GM10847 (cell line): ENCODE data around the gene CDC42BPB.

Experiments
- POLR2A ChIP-seq: IDR thresholded peaks from 2 replicates; pipeline ENCODE4 v1.6.1; 2011; ENCODE audit not compliant: insufficient read length; ENCODE audit errors: extremely low read depth

The CDC42BPB gene

DNA sequence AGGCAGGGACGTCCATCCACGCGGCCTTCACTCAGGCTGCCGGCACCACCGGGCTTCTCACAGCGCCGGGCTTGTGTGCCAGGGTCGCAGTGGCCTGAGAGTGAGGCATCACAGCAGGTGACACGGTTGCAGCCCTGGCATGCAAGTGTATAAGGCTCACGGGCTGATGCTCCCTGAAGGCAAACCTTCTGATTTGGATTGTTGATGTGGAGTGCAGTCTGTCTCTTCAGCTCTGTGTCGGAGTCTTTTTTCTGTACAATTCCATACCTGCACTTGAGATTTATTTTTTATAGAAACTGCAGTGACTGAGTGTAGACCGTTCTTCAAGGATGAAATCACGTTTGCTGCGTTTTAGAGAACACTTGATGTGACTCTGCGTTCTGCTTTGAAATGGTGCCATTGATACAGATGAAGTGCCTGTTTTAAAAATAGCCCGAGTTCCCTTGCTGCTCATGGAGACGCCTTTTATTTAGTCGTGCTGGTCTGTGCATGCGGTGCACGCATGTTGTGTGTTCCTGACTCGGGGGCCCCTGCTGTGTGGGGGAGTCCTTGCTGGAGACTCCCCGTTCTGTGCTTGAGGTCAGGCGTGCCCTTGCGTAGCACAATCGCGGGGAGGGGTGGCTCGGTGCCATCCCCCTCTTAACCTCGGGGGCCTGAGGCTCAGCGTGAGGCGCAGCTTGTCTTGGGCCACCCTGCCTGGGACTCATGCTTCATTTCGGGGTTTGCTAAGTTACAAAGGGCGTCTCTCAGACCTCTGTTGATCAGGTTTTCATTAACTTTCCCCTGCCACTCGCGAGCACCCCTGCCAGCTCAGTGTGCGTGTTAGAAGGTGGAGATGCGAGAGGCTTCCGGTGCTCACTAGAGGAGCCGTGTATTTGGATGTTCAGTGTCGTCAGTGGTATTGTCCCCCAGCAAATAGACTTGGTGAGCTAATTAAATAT, 156.4 kb downstream of the CDC42BPB start:
- peak; percentile 25 for TF ChIP-seq POLR2A

DNA sequence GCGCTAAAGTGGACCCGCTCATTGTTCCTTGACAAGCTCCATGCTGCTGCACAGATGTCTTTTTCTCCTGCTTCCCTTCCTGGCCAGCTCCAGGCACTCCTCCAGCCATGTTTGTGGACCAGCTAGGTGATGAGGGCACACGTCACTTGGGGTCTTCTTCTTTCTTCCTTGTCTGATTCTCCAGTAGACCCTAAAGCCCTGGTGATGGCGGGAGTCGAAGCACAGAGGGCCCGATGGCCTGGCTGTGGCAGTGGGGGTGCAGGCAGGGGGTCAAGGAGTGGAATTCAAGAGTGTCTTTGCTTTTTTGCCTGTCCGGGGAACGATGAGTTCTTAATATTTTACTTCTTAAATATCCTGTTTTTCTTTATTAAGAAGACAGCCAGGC, 157.8 kb downstream of the CDC42BPB start:
- no peak for TF ChIP-seq POLR2A

DNA sequence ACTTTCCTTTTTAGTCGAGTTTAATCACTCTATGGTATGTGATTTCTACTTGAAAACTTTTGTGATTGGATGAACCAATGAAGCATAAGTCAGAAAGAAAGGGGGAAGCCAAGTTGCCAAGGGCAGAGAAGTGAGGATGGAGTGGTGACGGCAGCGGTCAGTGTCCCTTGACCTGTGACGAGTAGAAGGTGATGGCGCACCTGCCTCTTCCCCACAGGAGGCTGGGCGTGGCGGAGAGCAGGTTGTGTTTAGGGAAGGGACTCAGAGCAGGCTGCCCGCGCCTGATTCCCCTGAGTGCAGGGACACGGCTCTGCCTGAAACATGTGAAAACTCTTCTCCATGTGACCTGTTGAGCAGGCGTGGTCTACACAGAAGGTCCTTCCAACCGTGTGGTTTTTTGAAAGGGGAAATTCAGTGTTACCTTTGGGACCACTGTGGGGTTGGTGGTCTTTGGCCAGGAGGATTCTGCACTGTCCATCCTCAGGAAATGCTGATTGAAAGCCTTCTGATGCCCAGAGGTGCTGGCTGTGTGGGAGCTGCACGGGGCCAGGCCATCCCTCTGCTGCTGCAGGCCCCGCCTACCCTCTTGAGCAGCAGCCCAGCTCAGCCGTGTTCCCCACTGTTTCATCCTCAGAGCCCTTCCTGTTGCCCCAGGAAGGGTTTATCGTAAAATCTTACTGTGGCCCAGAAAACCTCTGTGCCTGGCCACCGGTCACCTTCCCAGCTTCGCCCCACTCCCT, 158.4 kb downstream of the CDC42BPB start:
- no peak for TF ChIP-seq POLR2A

DNA sequence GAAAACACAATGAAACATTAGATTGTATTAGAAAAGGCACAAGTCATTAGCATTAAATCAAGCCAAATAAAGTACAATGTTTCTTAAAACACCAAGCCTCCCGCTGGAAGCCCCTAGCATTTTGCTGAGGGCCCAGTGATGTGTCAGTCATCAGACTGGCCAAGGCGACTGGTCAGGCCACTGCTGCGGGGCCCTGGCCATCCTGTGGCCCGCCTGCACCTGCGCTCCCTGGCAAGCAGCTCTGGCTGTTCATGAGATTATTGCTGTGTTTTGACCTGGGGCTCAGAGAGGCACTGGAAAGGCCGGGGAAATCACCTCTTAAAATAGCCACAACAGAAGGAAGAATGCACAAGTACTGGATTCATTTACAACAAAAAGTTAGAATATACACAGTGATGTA, 159.1 kb downstream of the CDC42BPB start:
- no peak for TF ChIP-seq POLR2A

DNA sequence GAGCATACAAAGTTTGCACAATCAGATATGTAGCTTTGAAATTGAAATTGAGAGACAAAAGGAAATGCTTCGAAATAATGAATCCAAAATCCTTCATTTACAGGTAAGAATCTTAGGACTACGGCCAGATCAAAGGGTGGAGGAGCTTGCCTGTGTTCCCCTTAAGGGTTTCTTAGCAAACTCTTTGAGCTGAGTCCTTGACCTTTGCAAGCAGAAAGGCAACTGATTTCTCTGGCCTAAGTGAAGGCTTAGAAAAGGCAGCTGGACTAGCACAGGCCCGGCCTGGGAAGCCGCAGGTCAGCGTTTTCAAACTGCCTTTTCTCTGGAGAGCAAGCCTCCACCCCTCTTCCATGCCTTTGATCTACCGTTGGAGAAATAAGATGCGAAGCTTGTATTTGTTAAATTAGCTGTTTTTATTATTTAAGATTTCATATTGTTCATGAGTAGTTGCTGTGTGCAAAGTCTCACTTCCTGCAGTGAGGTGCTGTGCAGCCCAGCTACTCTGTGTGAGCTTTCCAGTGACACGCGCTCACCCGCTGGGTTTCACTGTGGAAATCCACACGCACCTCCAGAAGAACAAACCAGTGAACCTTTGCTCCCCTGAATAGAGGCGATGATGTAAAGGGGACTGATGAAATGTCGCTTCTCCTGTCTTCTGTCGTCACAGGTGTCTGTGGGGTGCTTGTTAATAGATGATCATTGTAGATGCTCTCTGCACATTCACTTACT, 159.9 kb downstream of the CDC42BPB start:
- TF ChIP-seq POLR2A: no peak

DNA sequence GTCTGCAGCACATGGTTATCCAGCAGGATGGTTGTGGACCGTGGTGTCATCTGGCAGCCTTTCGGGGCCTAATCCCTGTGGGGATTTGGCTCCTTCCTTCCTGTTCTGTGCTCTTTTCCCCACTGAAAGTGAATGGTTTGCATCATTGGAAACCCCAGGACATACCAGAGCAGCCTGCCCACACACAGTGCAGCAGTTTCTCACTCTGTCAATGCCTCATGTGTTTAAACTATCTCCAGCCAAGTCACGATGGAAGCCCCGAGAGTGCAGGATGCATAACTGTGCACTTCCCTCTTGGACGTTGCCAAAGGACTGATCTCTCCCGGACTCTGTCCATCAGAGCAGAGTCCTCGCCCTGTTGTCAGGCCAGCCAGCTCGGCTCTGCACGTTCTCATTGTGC, 163.9 kb downstream of the CDC42BPB start:
- no peak for TF ChIP-seq POLR2A

DNA sequence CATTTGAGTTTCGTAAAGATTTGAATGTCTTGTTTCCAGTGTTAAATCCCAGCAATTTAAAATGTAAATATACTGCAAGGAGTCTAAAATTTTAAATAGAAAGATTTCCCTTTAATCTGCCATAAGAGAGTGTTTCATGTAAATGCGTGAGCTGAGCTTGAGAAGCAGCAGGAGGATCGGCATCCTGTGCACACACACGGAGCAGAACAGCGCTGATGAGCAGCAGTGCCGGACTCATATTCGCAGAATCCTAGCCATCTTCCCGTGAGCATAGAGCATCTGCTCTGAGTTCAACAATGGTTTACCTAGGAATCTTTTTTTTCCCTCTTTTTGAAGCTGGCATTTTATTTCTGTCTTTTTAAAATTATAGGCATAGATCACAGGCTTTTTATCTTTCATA, 164.7 kb downstream of the CDC42BPB start:
- TF ChIP-seq POLR2A: no peak

DNA sequence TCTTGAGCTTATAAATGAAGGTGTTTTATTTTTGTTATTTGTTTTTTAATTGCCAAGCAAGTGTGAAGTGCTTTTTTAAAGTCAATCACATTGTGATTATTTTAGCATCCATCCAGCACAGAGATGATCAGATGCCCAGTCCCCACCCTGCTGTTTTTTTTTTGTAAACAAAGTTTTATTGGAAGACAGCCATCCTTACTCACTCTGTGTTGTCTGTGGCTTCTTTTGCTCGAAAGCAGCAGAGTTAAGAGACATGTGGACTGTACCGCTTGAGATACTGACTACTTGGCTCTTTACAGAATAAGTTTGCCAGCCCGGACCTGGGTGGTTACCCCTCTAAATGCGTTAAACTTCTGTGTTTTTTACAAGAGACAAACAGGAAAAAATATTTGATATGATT, 165.8 kb downstream of the CDC42BPB start:
- no peak for TF ChIP-seq POLR2A

DNA sequence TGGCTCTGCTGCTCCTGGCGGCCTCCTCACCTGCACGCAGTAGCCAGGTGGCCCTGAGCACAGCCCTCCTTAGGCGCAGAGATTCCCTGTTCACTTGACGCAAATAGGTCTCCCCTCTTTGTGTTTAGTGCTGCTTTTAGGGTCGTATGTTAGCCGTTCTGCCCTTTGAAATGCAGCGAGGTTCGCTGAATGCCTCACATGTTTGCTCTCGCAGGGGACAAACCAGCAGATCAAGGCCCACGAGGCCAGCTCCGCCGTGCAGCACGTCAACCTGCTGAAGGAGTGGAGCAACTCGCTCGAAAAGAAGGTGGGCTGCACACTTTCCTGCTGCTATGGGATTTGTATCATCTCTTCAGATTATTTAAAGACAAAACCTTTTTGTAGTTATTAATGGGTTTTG, 166.2 kb downstream of the CDC42BPB start:
- TF ChIP-seq POLR2A: no peak

DNA sequence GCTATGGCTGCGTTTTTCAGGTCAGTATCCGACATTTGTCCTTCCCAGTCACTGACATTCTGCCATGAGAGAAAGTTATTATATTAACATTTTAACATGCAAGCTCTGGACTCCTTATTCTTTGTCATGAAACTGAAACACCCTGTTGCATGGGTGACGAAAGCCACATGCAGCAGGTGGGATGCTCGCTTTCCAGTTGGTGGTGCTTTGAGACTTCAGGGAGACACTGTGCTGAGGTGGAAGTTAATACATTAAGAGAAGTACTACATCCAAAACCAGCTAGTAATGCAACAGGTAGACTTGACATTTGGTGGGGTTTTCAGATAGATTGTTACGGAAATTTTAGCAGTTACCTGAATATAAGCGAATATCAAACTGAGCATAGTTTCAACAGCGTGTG, 167.7 kb downstream of the CDC42BPB start:
- TF ChIP-seq POLR2A: no peak

DNA sequence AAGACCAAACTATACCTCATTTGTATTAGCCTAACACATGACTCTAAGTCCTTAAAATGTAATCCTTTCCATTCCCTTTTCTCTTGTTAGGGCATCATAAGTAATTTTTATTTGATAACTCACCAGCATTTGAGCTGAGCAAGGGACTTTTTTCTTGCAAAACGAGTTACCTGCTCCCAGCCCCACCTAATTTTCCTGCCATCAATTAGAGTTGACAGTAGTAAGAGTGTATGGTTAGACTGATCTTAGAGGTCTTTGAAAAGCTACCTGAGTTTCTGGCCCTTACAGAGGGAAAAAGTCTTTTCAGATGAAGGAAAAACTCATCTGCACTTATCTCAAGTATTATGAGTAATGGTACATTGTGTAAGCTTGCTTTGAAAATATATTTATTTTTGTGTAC, 168.6 kb downstream of the CDC42BPB start:
- no peak for TF ChIP-seq POLR2A

DNA sequence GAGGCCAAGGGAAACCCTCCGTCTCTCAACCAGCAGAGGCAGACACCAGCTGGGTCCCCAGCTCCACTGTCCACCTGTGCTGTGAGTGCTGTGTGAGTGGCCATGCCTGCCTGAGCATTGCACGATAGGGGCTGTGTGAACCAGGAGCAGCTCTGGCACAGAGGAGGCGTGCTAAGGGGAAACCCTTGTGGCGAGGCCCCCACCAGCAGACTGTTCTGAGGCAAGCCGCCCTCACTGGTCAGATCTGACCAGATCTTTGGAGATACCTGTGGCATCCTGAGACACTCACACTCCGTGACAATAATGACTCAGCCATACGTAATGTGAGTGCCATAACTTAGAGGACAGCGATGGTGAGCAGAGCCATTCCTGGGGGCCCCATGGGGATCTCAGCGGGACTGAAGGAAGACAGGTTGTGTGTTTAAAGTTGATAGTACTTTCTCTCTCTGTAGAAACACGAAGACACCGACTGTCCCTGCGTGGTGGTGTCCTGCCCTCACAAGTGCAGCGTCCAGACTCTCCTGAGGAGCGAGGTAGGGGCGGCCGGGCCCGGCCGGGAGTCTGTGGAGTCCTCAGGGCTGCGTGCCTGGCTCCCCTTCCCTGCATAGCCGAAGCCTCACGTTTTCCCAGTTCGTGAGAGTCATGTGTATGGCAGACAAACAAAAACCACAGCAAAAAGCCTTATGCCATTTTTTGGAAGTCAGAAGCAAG, 171.5 kb downstream of the CDC42BPB start:
- TF ChIP-seq POLR2A: no peak

DNA sequence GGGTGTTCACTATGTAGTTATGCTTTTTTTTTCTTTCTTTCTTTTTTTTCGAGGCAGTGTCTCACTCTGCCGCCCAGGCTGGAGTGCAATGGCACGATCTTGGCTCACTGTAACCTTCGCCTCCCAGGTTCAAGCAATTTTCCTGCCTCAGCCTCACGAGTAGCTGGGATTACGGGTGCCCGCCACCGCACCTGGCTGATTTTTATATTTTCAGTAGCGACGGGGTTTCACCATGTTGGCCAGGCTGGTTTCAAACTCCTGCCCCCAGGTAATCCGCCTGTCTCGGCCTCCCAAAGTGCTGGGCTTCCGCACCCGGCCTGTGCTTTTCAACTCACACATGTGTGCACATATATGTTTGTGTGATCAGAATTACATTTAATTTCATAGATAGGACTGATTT, 173.8 kb downstream of the CDC42BPB start:
- no peak for TF ChIP-seq POLR2A

DNA sequence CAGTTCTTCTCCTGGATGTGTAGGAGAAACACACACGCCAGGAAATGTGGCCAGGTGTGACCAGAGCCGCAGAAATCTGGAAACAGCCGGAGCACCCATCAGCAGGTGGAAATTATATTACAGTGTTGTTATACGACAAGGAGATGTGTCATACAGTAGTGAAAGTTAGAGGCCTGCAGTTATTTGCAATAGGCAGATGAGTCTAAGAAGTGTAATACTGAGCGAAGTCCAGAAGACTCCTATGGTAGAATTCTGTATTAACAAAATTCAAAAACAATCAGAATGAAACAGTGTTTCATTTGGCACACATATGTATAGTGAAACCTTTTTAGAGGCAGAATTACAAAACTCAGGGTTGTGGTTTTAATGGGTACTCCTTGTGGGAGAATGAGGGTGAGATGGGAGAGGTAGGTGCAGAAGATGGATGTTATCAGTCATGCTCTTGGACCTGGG, 174.2 kb downstream of the CDC42BPB start:
- no peak for TF ChIP-seq POLR2A
